Left lung (tissue), 10 donors: ENCODE results near the gene DEXI. TPM values are rescaled to one million over a fixed set of nuclear protein-coding genes. Genes with fewer than 3 reads are reported as not detected.
A peak's percentile ranks its signal among the peaks of the same experiment; 100 is the strongest.

Source experiments
- ATAC-seq: fragments of 200-7000 bp; cut with Tn5 transposase; one replicate; pipeline ENCODE4 v1.9.1; 2020; ENCODE audit warnings: moderate library complexity
- DNase-seq, 4 donors: peaks; one replicate each; pipeline ENCODE4 v3.0.0-alpha.2; 2013 to 2020
- H3K27ac ChIP-seq, 2 donors: fragments of 200-600 bp; sonication (generic) in 1 of 2; one replicate each; pipeline versions ENCODE4 v1.5.0 to v1.8.0; 2020 to 2021
- H3K27me3 ChIP-seq, 2 donors: fragments of 200-600 bp; sonication (generic) in 1 of 2; one replicate each; pipeline versions ENCODE4 v1.5.0 to v1.8.0; 2020 to 2021
- H3K36me3 ChIP-seq, 2 donors: fragments of 200-600 bp; sonication (generic) in 1 of 2; one replicate each; pipeline versions ENCODE4 v1.5.0 to v1.8.0; 2020 to 2021
- H3K4me1 ChIP-seq, 2 donors: fragments of 200-600 bp; one replicate each; pipeline ENCODE4 v1.8.0; 2021
- H3K4me3 ChIP-seq, 2 donors: fragments of 200-600 bp; sonication (generic) in 1 of 2; one replicate each; pipeline versions ENCODE4 v1.5.0 to v1.8.0; 2020 to 2021; ENCODE audit warnings: mild to moderate bottlenecking in 1 of 2
- H3K9me3 ChIP-seq, 2 donors: fragments of 200-600 bp; sonication (generic) in 1 of 2; one replicate each; pipeline versions ENCODE4 v1.5.0 to v1.8.0; 2020 to 2021
- intact Hi-C, 2 donors: fragments of 100-400 bp; cut with DNase I; formaldehyde crosslinking; loops; one replicate each; pipeline versions ENCODE4 v1.11.2 to v1.14.2; 2022
- polyA plus RNA-seq, 6 donors: library from polyadenylated mRNA; unstranded; fragments of 120-200 nt; gene quantifications; one replicate each; pipeline ENCODE4 v1.2.1, GENCODE V29; 2013; ENCODE audit not compliant: insufficient read length in 6 of 6
- total RNA-seq, 2 donors: library from RNA; stranded (reverse); fragmentation: NEBNext Ultra II Directional; extraction: Animal tissue kit (Norgen Biotek cat#: 25700); gene quantifications; one replicate each; pipeline ENCODE4 v1.2.1, GENCODE V29; 2021
- TF ChIP-seq, protein P1 (sequence below), 2 donors: fragments of 200-600 bp; sonication (generic) in 1 of 2; IDR thresholded peaks; one replicate each; pipeline versions ENCODE4 v1.5.0 to v1.8.0; 2021; ENCODE audit warnings: antibody characterized with exemption in 2 of 2
- donor health status: DM: no; HTN: yes; CAD: no.
- donor health status: DM: no; HTN: no; CAD: no.

The DEXI gene
- total and polyA plus RNA-seq, 8 donors, result 30.2 to 54.7 (median 43.5) TPM

DNA sequence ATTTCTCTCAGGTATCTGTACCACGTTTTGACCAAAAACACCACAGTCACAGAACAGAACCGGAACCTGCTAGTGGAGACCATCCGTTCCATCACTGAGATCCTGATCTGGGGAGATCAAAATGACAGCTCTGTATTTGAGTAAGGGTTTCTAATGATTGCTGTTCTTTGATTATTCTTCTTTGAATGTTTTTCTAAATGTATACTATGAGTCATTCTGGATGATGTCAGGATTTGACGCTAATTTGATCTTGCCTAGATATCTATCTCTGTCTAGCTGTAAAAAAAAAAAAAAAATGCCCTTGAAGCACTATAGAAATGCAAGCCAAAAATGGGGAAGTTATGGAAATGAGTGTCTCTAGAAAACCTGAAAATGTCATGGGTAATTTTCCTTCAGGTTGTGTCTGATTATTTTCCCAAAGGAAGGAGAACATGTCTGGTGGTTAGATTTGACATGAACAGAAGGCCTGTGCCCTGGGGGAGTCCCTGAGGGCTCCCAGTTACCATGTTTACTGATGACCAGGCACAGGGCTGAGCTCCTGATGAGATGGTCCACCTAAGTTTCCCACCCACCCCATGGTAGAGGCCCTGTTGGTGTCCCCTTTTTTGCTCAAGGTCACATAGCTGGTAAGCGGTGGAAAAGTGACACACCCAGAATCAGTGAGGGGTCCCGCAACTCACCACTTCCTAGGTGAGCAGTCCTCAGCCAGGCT is 15.7 kb upstream of the DEXI start:
- H3K36me3 ChIP-seq, result peaks cover 0 to 26% of the 10 kb centered on the region in 2 donors
- H3K27me3 ChIP-seq, result no peaks in the 10 kb centered on the region
- intact Hi-C loops, result no loop called here
- no peak overlapping the region for H3K27ac ChIP-seq
- peaks cover 4 to 23% of the 10 kb centered on the region in 2 donors for H3K4me1 ChIP-seq
- ATAC-seq (no peak), DNase-seq (no peak)
- no peak overlapping the region for H3K4me3 ChIP-seq
- no peaks in the 10 kb centered on the region for H3K9me3 ChIP-seq
- TF ChIP-seq, protein P1, sequence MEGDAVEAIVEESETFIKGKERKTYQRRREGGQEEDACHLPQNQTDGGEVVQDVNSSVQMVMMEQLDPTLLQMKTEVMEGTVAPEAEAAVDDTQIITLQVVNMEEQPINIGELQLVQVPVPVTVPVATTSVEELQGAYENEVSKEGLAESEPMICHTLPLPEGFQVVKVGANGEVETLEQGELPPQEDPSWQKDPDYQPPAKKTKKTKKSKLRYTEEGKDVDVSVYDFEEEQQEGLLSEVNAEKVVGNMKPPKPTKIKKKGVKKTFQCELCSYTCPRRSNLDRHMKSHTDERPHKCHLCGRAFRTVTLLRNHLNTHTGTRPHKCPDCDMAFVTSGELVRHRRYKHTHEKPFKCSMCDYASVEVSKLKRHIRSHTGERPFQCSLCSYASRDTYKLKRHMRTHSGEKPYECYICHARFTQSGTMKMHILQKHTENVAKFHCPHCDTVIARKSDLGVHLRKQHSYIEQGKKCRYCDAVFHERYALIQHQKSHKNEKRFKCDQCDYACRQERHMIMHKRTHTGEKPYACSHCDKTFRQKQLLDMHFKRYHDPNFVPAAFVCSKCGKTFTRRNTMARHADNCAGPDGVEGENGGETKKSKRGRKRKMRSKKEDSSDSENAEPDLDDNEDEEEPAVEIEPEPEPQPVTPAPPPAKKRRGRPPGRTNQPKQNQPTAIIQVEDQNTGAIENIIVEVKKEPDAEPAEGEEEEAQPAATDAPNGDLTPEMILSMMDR (IDR thresholded peaks at IDR 0.05), result no peak

DNA sequence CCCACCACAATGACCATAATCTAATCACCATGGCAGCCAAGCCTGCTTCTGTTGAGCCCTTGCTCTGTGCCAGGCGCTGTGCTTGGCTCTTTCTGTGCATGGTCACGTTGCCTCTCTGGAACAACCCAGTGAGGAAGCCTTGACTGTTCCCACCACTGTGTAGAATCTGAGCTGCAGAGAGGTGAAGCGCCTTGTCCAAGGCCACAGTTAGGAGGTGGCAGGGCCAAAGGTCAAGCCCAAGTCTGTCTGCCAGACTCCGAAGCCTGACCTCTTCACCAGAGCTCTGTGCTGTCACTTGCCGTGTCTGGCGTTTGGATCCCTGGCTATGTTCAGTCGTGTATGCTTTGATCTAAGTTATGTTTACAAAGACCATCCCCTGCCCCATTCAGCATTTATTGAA is 12.6 kb upstream of the DEXI start:
- ATAC-seq (no peak), DNase-seq (peak in 1 of 4 donors; percentile 27)
- H3K9me3 ChIP-seq, result no peaks in the 10 kb centered on the region
- peaks cover 0 to 16% of the 10 kb centered on the region in 2 donors for H3K36me3 ChIP-seq
- no peak overlapping the region for H3K4me3 ChIP-seq
- intact Hi-C loops, result no loop called here
- no peaks in the 10 kb centered on the region for H3K27me3 ChIP-seq
- no peak overlapping the region for H3K27ac ChIP-seq
- TF ChIP-seq, protein P1 (IDR thresholded peaks at IDR 0.05), result no peak
- peaks cover 4 to 37% of the 10 kb centered on the region in 2 donors for H3K4me1 ChIP-seq

DNA sequence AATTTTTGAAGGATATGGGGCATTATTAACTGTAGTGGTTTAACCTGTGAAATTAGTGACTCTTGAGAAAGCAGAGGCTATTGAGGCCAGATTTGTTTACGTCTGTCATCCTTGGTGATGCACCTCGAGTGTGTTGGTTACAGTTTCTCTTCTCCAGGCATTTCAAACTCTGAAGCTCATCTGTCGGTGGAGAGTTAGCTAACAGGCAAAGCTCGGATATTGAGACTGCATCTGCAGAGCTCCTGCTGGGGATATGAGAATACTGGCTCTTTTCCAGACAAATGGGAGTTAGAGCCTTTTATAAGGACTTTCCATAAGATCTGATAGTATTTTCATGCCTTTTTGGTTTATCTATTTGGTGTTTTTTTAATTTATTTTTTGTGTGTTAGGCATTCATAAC is 8.8 kb upstream of the DEXI start:
- Histone ChIP-seq H3K4me3 (no peak overlapping the region), H3K27ac (no peak overlapping the region), H3K9me3 (no peaks in the 10 kb centered on the region), H3K4me1 (peaks cover 4 to 65% of the 10 kb centered on the region in 2 donors), H3K27me3 (no peaks in the 10 kb centered on the region), H3K36me3 (no peaks in the 10 kb centered on the region)
- DNase-seq (no peak), ATAC-seq (no peak)
- TF ChIP-seq, protein P1 (IDR thresholded peaks at IDR 0.05), result no peak
- intact Hi-C loops, result no loop called here

DNA sequence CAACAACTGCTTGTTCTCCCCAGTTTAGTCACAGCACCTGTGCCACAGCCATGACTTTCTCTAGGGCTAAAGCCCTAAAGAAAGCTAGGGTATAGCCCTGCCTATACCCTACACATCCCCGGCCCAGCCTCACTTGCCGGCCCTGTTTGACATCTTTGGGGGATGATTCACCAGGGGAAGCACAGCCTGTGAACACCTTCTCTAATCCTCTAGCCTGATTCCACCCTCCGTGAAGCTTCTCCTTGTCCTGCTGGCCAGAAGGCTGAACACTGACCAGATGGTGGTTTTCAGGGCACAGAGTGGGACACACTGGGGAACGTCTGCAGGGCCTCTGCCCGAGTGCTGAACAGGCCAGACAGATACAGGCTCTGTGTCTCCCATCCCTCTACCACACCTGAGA is 8.1 kb upstream of the DEXI start:
- no peaks in the 10 kb centered on the region for H3K36me3 ChIP-seq
- TF ChIP-seq, protein P1 (IDR thresholded peaks at IDR 0.05), result no peak
- no peak for ATAC-seq
- peak in 1 of 4 donors; percentile 10 for DNase-seq
- peaks cover 6 to 71% of the 10 kb centered on the region in 2 donors for H3K4me1 ChIP-seq
- H3K4me3 ChIP-seq, result no peak overlapping the region
- H3K9me3 ChIP-seq, result no peaks in the 10 kb centered on the region
- H3K27me3 ChIP-seq, result no peaks in the 10 kb centered on the region
- H3K27ac ChIP-seq, result no peak overlapping the region
- intact Hi-C loops, result no loop called here

DNA sequence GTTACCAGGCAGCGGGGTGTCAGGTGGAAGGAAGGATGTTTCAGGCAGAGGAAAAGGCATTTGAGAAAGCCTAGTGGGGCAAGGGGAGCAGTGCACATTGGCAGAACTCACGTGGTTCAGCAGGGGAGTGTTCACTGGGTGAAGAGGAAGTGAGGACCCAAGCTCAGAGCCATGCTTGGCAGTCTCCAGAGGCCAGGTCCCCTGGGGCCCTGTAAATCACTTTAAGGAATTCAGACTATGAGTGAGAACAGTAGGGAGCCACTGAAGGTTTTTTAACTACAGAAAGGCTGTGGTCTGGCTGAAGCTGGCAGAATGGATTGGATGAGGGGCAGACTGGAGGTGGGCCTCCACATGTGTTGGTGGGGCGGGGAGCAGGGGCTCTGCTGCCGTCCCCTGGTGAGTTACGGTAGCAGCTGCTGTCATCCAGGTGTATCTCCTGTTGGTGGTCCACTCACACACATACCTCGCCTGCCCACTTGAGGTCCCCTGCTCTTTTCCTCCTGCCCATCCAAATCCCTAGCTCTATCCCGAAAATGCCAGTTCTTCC is 7.2 kb upstream of the DEXI start:
- Histone ChIP-seq H3K4me1 (peaks cover 10 to 73% of the 10 kb centered on the region in 2 donors), H3K27ac (peak overlapping the region in 1 of 2 donors; percentile 26), H3K27me3 (no peaks in the 10 kb centered on the region), H3K36me3 (no peaks in the 10 kb centered on the region), H3K9me3 (no peaks in the 10 kb centered on the region), H3K4me3 (no peak overlapping the region)
- TF ChIP-seq, protein P1 (IDR thresholded peaks at IDR 0.05), result peak in 1 of 2 donors; percentile 44
- DNase-seq (peak in 1 of 4 donors; percentile 61), ATAC-seq (peak; percentile 3)
- intact Hi-C loops, result no loop called here
